Measurements from ENCODE around the gene STUM.

- no peak for TF ChIP-seq CTCF (IDR thresholded peaks at IDR 0.05)
- TF ChIP-seq POLR2AphosphoS5 (IDR thresholded peaks at IDR 0.05), result no peak
- no peak for TF ChIP-seq EP300 (IDR thresholded peaks at IDR 0.05)
Measured at GRCh38 chr1:226633541-226634165, 85.1 kb downstream of the STUM start.

Data from upper lobe of left lung (tissue), 4 donors.